Stomach (tissue), 4 donors: Measurements from ENCODE around the gene ITGAD.

Experiments
- CTCF ChIP-seq, 7 experiments: fragments of 450-650 bp in 4 of 7; fragments of 200-600 bp in 3 of 7; sonication (generic) in 3 of 7; IDR thresholded peaks; one replicate each; pipeline ENCODE4 v1.5.1; 2016 to 2019; ENCODE audit warnings: antibody characterized with exemption in 7 of 7, control low read depth in 2 of 7, mild to moderate bottlenecking in 1 of 7
- POLR2A ChIP-seq, 4 donors: fragments of 450-650 bp; IDR thresholded peaks; one replicate each; pipeline ENCODE4 v1.6.1; 2016; ENCODE audit warnings: antibody characterized with exemption in 4 of 4, control low read depth in 2 of 4, mild to moderate bottlenecking in 1 of 4, moderate library complexity in 1 of 4
- POLR2AphosphoS5 ChIP-seq, 3 donors: sonication (generic); formaldehyde crosslinking; IDR thresholded peaks; one replicate each; pipeline ENCODE4 v1.6.1; 2016; ENCODE audit warnings: antibody characterized with exemption in 3 of 3

- TF ChIP-seq POLR2AphosphoS5 (IDR thresholded peaks at IDR 0.05) (no peak), CTCF (IDR thresholded peaks at IDR 0.05) (no peak), POLR2A (IDR thresholded peaks at IDR 0.05) (no peak)
Measured at GRCh38 chr16:31371008-31371407, 22.1 kb upstream of the ITGAD start.
